GM20431 (cell line): ENCODE measurements around the gene FAM72D.
"Not testable (repeated sequence)": the region's sequence is repeated elsewhere in the genome, so short reads cannot be mapped to it uniquely, and the experiment has no call there.

Experiments used
- in situ Hi-C: fragments of 300-500 bp; cut with MseI, MboI; formaldehyde crosslinking; loops from one replicate; pipeline ENCODE4 v1.15.0; 2020; ENCODE audit warnings: low sequenced_read_pairs; ENCODE audit not compliant: unreplicated experiment

Gene FAM72D

GRCh38 chr1:145082483-145083255 lies 13.1 kb upstream of the FAM72D start:
- in situ Hi-C loops: not testable (repeated sequence)

GRCh38 chr1:145093517-145094149 lies 2.1 kb upstream of the FAM72D start:
- in situ Hi-C loops: not testable (repeated sequence)

GRCh38 chr1:145094655-145095211 lies 1.0 kb upstream of the FAM72D start:
- in situ Hi-C loops: not testable (repeated sequence)

GRCh38 chr1:145101725-145102124 lies 6.0 kb downstream of the FAM72D start:
- in situ Hi-C loops: not testable (repeated sequence)

DNA sequence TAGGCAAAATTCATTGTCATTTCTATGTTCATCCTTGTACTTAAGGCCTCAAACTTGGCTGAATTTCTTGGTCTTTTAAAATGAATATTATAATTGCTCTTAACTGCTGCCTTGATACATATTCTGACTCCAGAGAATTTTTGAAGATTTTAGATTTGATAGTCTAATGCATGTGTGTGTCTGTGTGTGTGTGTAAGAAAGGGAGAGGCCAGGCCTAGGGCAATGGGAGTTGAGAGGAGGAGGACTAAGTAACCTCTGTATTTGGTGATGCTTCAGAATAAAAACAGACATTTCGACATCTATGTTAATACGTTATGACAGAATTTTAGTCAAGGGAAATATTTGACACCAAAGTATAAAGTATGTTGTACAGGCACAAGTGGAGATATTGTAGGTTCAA lies 7.5 kb downstream of the FAM72D start:
- in situ Hi-C loops: not testable (repeated sequence)

DNA sequence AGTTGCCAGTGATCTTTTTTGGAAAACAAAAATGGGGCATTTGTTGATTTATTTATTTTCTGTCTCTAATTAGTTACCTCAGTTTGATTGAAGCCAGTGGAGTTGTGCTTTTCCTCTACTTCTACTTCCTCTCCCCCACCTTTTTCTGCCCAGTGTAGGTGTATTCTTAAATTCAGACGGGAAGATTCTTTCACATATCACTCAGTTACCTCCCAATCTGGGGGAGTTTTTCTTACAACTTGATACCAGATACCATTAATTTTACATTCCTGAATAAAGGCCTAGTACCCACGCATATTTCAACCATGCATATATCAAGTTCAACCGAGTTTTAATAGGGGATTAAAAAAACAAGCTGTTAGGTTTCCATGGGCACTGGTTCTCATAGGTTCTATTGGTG lies 15.9 kb downstream of the FAM72D start:
- in situ Hi-C loops: not testable (repeated sequence)

- in situ Hi-C loops: not testable (repeated sequence)
Measured at GRCh38 chr1:145112703-145113102, 16.9 kb downstream of the FAM72D start.

DNA sequence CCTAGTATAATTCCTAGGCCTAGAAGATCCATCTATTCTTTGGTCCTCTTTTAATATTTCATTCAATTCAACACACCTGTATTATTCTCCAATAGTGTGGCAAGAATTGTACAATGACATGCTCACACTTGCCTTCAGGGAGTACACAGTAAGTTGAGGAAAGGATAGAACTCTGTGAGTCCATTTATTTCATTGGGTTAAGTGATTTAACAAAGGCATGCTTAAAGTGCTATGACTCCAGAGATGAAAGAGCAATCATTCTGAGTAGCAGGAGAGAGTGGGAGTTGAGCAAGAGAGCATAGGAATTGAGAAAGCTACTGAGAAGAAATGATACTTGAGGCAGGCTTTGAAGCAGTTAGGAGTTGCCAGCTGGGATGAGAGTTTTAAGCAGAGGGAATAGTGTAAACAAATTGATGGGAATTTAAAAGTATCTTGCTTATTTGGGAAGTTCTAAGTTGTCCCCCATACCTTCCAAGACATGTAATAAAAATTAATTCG lies 18.8 kb downstream of the FAM72D start:
- in situ Hi-C loops: not testable (repeated sequence)

DNA sequence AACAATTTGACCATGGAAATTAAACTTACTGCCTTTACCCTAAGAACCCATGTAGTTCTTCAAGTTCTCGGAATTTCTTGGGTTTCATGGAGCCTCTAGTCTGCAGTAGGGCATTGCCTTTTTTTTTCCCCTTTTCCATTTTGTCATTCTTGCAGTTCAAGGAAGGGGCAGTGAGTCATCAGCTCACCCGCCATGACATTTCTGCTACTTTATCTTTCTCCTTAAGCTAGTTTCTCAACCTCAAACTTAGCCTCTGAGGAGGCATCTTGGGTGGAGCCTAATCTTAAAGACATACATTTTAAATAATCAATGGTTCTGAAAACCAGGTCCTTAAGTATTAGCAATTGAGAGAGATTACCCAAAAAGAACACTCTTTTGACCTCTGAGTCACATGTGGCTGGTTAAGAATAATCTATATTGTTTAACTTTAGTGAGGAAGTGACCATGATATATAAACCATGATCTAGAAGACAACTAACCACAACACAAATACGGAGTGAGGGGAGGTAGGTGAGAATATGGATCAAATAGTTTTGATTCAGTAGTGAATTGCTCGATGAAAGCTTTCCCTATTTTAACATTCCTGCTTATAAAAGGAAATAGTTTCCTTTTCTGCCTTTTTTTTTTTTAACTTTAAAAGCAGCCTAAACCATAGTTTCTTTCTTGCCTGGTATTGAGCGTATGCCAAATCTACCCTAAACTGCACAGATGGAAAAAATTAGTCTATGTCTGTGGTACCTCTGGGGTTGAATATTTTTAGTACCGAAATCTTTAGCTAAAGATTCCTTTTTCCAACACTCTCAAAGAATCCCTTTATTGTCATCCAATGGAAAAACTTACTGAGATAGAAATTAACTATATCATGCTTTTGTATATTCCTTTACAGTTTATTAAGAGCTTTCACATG lies 20.1 kb downstream of the FAM72D start:
- in situ Hi-C loops: not testable (repeated sequence)

DNA sequence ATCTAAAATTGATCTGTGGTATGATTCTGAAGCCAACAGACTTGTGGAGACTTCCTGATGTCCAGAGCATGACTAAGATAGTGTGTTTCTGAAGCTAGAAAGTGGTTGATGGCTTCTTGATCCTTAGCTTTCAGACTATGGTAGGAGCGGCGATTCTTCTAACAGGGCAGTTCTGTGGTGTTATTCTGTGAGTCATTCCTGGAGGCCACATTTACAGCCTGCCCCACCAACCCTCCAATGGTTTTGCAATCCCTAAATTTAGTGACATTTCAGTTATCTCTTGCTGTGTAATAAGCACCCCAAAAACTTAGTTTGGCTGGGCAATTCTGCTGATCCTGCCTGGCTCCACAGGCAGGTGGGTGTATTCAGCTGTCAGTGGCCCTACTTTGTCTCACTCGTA lies 24.1 kb downstream of the FAM72D start:
- in situ Hi-C loops: not testable (repeated sequence)

GRCh38 chr1:145122344-145123061 lies 26.7 kb downstream of the FAM72D start:
- in situ Hi-C loops: not testable (repeated sequence)

- in situ Hi-C loops: not testable (repeated sequence)
Measured at GRCh38 chr1:145123062-145123395, 27.3 kb downstream of the FAM72D start.

DNA sequence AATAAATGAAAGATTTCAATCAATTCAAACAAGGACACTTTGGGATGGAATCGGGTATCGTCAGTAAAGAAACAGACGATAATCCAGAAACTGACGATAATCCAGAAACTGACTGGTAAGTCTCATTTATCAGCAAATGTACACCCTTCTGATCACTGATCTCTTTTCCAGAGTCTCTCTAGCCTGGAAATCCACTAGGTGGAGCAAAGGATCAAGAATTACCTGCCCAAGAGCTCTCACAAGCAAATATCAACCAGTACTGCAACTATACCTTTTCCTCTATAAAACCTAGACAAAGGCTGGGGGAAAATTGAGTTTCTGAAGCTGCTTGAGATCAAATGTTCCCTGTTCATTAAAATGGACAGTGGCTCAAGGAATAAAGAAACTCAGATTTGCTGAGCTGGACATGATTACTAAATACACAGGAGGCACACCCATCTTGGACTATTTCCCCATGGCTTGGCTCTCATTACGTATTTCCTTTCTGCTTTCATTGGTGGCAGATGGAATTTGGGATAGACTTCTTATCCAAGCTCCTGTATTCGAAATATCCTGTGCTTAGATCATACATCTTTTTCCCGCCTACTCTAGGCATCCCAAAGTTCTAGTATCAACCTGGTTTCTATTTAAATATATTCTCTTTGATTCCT lies 28.3 kb downstream of the FAM72D start:
- in situ Hi-C loops: not testable (repeated sequence)

DNA sequence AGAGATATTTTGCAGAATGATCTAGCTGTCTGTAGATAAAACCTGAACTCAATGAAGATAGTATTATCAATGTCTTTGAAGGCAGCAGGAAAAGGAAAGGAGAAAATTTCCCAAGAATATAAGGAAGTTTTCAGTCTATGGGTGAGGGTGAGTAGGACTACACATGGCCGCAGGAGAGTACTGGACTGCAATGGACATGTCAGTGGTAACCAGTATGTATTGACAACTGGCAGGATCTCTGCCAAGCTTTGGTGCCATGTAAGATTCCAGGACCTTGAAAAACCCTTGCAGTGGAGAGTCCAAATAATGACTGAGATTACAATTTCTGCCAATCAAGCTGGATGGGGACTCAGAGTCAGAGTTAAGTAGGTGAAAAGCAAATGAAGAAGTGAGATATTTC lies 29.3 kb downstream of the FAM72D start:
- in situ Hi-C loops: not testable (repeated sequence)

GRCh38 chr1:145127144-145127543 lies 31.4 kb downstream of the FAM72D start:
- in situ Hi-C loops: not testable (repeated sequence)

GRCh38 chr1:145128697-145129469 lies 33.1 kb downstream of the FAM72D start:
- in situ Hi-C loops: not testable (repeated sequence)

GRCh38 chr1:145134476-145134875 lies 38.7 kb downstream of the FAM72D start:
- in situ Hi-C loops: not testable (repeated sequence)

GRCh38 chr1:145140549-145140948 lies 44.8 kb downstream of the FAM72D start:
- in situ Hi-C loops: not testable (repeated sequence)
